HepG2 (cell line): ENCODE data around the gene GADD45GIP1. TPM values are rescaled to one million over a fixed set of nuclear protein-coding genes. Genes with fewer than 3 reads are reported as not detected.

Experiments
- ATAD3A ChIP-seq: sonication (generic); formaldehyde crosslinking; IDR thresholded peaks from 2 replicates; pipeline ENCODE4 v1.4.0; 2020; ENCODE audit warnings: missing genetic modification reagents
- CSRNP2 ChIP-seq: sonication (generic); formaldehyde crosslinking; conservative IDR thresholded peaks from 2 replicates; pipeline ENCODE4 v1.8.0; 2022; ENCODE audit warnings: low read depth, missing genetic modification reagents
- ELK4 ChIP-seq: sonication (generic); formaldehyde crosslinking; IDR thresholded peaks from 2 replicates; pipeline ENCODE4 v1.9.0; 2021; ENCODE audit warnings: missing genetic modification reagents, borderline replicate concordance
- HIC2 ChIP-seq: sonication (generic); formaldehyde crosslinking; IDR thresholded peaks from 2 replicates; pipeline ENCODE4 v1.9.0; 2022; ENCODE audit warnings: low read depth, missing genetic modification reagents
- HOMEZ ChIP-seq: IDR thresholded peaks from 2 replicates; pipeline ENCODE4 v1.6.1; 2016; ENCODE audit warnings: low read depth
- KDM5B ChIP-seq: sonication (generic); formaldehyde crosslinking; IDR thresholded peaks from 2 replicates; pipeline ENCODE4 v1.4.0; 2020; ENCODE audit warnings: missing genetic modification reagents, mild to moderate bottlenecking, borderline replicate concordance
- LBX2 ChIP-seq: sonication (generic); formaldehyde crosslinking; IDR thresholded peaks from 2 replicates; pipeline ENCODE4 v1.5.0; 2020; ENCODE audit warnings: missing genetic modification reagents, mild to moderate bottlenecking, borderline replicate concordance
- POLR2AphosphoS5 ChIP-seq: IDR thresholded peaks from 2 replicates; pipeline ENCODE4 v1.6.1; 2012; ENCODE audit warnings: low read depth, low read length
- RFXAP ChIP-seq: sonication (generic); formaldehyde crosslinking; IDR thresholded peaks from 2 replicates; pipeline ENCODE4 v1.4.0; 2020; ENCODE audit warnings: missing genetic modification reagents, borderline replicate concordance
- SMAD3 ChIP-seq: sonication (generic); formaldehyde crosslinking; IDR thresholded peaks from 2 replicates; pipeline ENCODE4 v1.4.0; 2020; ENCODE audit warnings: missing genetic modification reagents
- SRSF9 ChIP-seq: fragments of 200-400 bp; formaldehyde crosslinking; IDR thresholded peaks from 2 replicates; pipeline ENCODE4 v1.6.1; 2018; ENCODE audit warnings: borderline replicate concordance, mild to moderate bottlenecking, low read depth, low read length; ENCODE audit not compliant: insufficient read depth, poor library complexity, severe bottlenecking
- TFDP1 ChIP-seq: IDR thresholded peaks from 2 replicates; pipeline ENCODE4 v1.6.1; 2016; ENCODE audit warnings: missing compliant biosample characterization, missing genetic modification reagents, borderline replicate concordance
- ZBTB26 ChIP-seq: IDR thresholded peaks from 2 replicates; pipeline ENCODE4 v1.6.1; 2016; ENCODE audit warnings: missing compliant biosample characterization, missing genetic modification reagents, borderline replicate concordance
- ZFP90 ChIP-seq: sonication (generic); formaldehyde crosslinking; IDR thresholded peaks from 2 replicates; pipeline ENCODE4 v1.8.0; 2022; ENCODE audit warnings: missing genetic modification reagents, mild to moderate bottlenecking, inconsistent platforms, borderline replicate concordance
- ZMYM3 ChIP-seq: sonication (generic); formaldehyde crosslinking; IDR thresholded peaks from 2 replicates; pipeline ENCODE4 v1.5.1; 2020; ENCODE audit warnings: mild to moderate bottlenecking, missing genetic modification reagents
- ZNF570 ChIP-seq: sonication (generic); formaldehyde crosslinking; IDR thresholded peaks from 2 replicates; pipeline ENCODE4 v1.4.0; 2020; ENCODE audit warnings: mild to moderate bottlenecking, missing genetic modification reagents, borderline replicate concordance
- ZNF878 ChIP-seq: sonication (generic); formaldehyde crosslinking; IDR thresholded peaks from 2 replicates; pipeline ENCODE4 v1.8.1; 2023; ENCODE audit warnings: mild to moderate bottlenecking, missing genetic modification reagents, moderate library complexity
- ZSCAN25 ChIP-seq: sonication (generic); formaldehyde crosslinking; IDR thresholded peaks from 2 replicates; pipeline ENCODE4 v1.8.0; 2022; ENCODE audit warnings: mild to moderate bottlenecking, missing genetic modification reagents
- polyA plus RNA-seq, 8 experiments: library from polyadenylated mRNA; depleted of rRNA in 3 of 8; stranded (reverse) in 7 of 8; unstranded in 1 of 8; fragments of >200 nt; fragmentation: Illumina TruSeq in 4 of 8; extraction: Trizol in 4 of 8; gene quantifications; 2 replicates each; pipeline versions ENCODE4 v1.2.1 to v1.2.3, GENCODE V29; 2011 to 2016; ENCODE audit warnings: low read depth in 4 of 8, missing spikeins in 1 of 8, mixed read lengths in 1 of 8; ENCODE audit not compliant: insufficient read depth in 1 of 8
- total RNA-seq, 5 experiments: library from RNA; depleted of rRNA; stranded (reverse); fragments of >200 nt; fragmentation: Illumina TruSeq; extraction: Trizol; gene quantifications; 2 replicates each; pipeline ENCODE4 v1.2.3, GENCODE V29; 2016; ENCODE audit warnings: low read depth in 1 of 5

GADD45GIP1 gene
- total and polyA plus RNA-seq, 2 of the 13 experiments (the other 11 are each of a cell fraction or from before 2014, with no cell fraction given) = 24.6 to 30.7 TPM

GRCh38 chr19:12937927-12938778 is 18.9 kb downstream of the GADD45GIP1 start, which contains the start of gene CALR (continued):
- TF ChIP-seq ELK4 (no peak), TFDP1 (CRISPR knock-in tag) (peak; percentile 87), CSRNP2 (CRISPR knock-in tag) (no peak), ZBTB26 (peak; percentile 43; the same call in 1 of the 2 replicates), SMAD3 (CRISPR knock-in tag) (no peak), RFXAP (CRISPR knock-in tag) (peak; percentile 70; the same call in 1 of the 2 replicates), HIC2 (no peak), ZNF570 (CRISPR knock-in tag) (0 out of 2 replicates have a peak, but pooled peaks have one; percentile 65), ZSCAN25 (CRISPR knock-in tag) (peak; percentile 59; the same call in 1 of the 2 replicates), KDM5B (peak; percentile 88), ZFP90 (CRISPR knock-in tag) (0 out of 2 replicates have a peak, but pooled peaks have one; percentile 29), HOMEZ (no peak), POLR2AphosphoS5 (peak; percentile 90), LBX2 (CRISPR knock-in tag) (peak; percentile 46; the same call in 1 of the 2 replicates), ZNF878 (CRISPR knock-in tag) (no peak), ZMYM3 (CRISPR knock-in tag) (peak; percentile 83; the same call in 1 of the 2 replicates), ATAD3A (CRISPR knock-in tag) (no peak), SRSF9 (no peak)
